ENCODE results near the gene LGALS9.

The LGALS9 gene

GRCh38 chr17:27620721-27621120 is 10.3 kb upstream of the LGALS9 start:
- no CpG with 5 or more reads among the region's 9 CpGs for WGBS, 2 donors (ENCODE audit: extremely low coverage in 2 of 2, insufficient read length in 2 of 2, insufficient replicate concordance in 1 of 2)
- no peaks in the 10 kb centered on the region for H3K79me1 ChIP-seq (ENCODE audit: low read depth, low read length)
- H3K4me3 ChIP-seq (ENCODE audit: low read length in 2 of 2): no peak overlapping the region
- H3K4me1 ChIP-seq (ENCODE audit: control insufficient read depth in 2 of 2, insufficient read depth in 1 of 2, low read depth in 1 of 2, low read length in 2 of 2): peaks cover 0 to 1% of the 10 kb centered on the region in 2 donors
- H3K9ac ChIP-seq (ENCODE audit: low read depth, low read length, poor library complexity): no peak overlapping the region
- H3K27ac ChIP-seq (replicated peaks; ENCODE audit: low read length): no peak overlapping the region
- H3K27me3 ChIP-seq (ENCODE audit: control insufficient read depth in 3 of 3, insufficient read depth in 3 of 3, low read depth in 1 of 3, low read length in 3 of 3): no peaks in the 10 kb centered on the region
- H3K9me3 ChIP-seq (replicated peaks in 1 of 2; ENCODE audit: control insufficient read depth in 2 of 2, insufficient read depth in 1 of 2, low read depth in 1 of 2, low read length in 2 of 2): no peaks in the 10 kb centered on the region
- no peak overlapping the region for H2BK15ac ChIP-seq (ENCODE audit: low read length)
- no peak overlapping the region for H2BK12ac ChIP-seq (ENCODE audit: low read length)
- no peak overlapping the region for H3K4ac ChIP-seq (ENCODE audit: low read length)
- DNase-seq (ENCODE audit: low spot score): no peak
- no peak overlapping the region for H4K91ac ChIP-seq (ENCODE audit: low read depth, low read length, poor library complexity)
- no peak overlapping the region for H3K4me2 ChIP-seq (ENCODE audit: insufficient read depth, low read length, poor library complexity, severe bottlenecking)
- H3K36me3 ChIP-seq (replicated peaks in 1 of 2; ENCODE audit: control insufficient read depth in 2 of 2, insufficient read depth in 2 of 2, low read length in 2 of 2): peaks cover 29 to 36% of the 10 kb centered on the region in 2 donors
- H2BK5ac ChIP-seq (ENCODE audit: low read length): no peak overlapping the region
- H3K18ac ChIP-seq (ENCODE audit: low read length): no peak overlapping the region
- no peak overlapping the region for H2AFZ ChIP-seq (ENCODE audit: low read length)
- no peak overlapping the region for H3K23ac ChIP-seq (ENCODE audit: low read depth, low read length, poor library complexity)
- H4K8ac ChIP-seq (ENCODE audit: low read depth, low read length): no peak overlapping the region
- H3K14ac ChIP-seq (ENCODE audit: low read length): no peak overlapping the region
- no peak overlapping the region for H2AK5ac ChIP-seq (ENCODE audit: low read depth, low read length)
- no peak overlapping the region for H2BK120ac ChIP-seq (ENCODE audit: low read depth, low read length)

- no peak overlapping the region for H3K14ac ChIP-seq (ENCODE audit: low read length)
- whole genome bisulfite sequencing, 2 donors (ENCODE audit: extremely low coverage in 2 of 2, insufficient read length in 2 of 2, insufficient replicate concordance in 1 of 2): no CpG with 5 or more reads among the region's 4 CpGs
- H4K91ac ChIP-seq (ENCODE audit: low read depth, low read length, poor library complexity): no peak overlapping the region
- H3K79me1 ChIP-seq (ENCODE audit: low read depth, low read length): no peaks in the 10 kb centered on the region
- H2BK15ac ChIP-seq (ENCODE audit: low read length): no peak overlapping the region
- no peak overlapping the region for H3K4ac ChIP-seq (ENCODE audit: low read length)
- H2AFZ ChIP-seq (ENCODE audit: low read length): no peak overlapping the region
- no peak overlapping the region for H3K18ac ChIP-seq (ENCODE audit: low read length)
- H4K8ac ChIP-seq (ENCODE audit: low read depth, low read length): no peak overlapping the region
- H2BK5ac ChIP-seq (ENCODE audit: low read length): no peak overlapping the region
- no peak overlapping the region for H3K27ac ChIP-seq (replicated peaks; ENCODE audit: low read length)
- H2AK5ac ChIP-seq (ENCODE audit: low read depth, low read length): no peak overlapping the region
- H3K4me1 ChIP-seq (ENCODE audit: control insufficient read depth in 2 of 2, insufficient read depth in 1 of 2, low read depth in 1 of 2, low read length in 2 of 2): peaks cover 0 to 1% of the 10 kb centered on the region in 2 donors
- H3K23ac ChIP-seq (ENCODE audit: low read depth, low read length, poor library complexity): no peak overlapping the region
- DNase-seq (ENCODE audit: low spot score): no peak
- no peak overlapping the region for H3K4me2 ChIP-seq (ENCODE audit: insufficient read depth, low read length, poor library complexity, severe bottlenecking)
- no peak overlapping the region for H2BK12ac ChIP-seq (ENCODE audit: low read length)
- no peaks in the 10 kb centered on the region for H3K9me3 ChIP-seq (replicated peaks in 1 of 2; ENCODE audit: control insufficient read depth in 2 of 2, insufficient read depth in 1 of 2, low read depth in 1 of 2, low read length in 2 of 2)
- peak overlapping the region; percentile 34 for H3K9ac ChIP-seq (ENCODE audit: low read depth, low read length, poor library complexity)
- peaks cover 29 to 36% of the 10 kb centered on the region in 2 donors for H3K36me3 ChIP-seq (replicated peaks in 1 of 2; ENCODE audit: control insufficient read depth in 2 of 2, insufficient read depth in 2 of 2, low read length in 2 of 2)
- H2BK120ac ChIP-seq (ENCODE audit: low read depth, low read length): no peak overlapping the region
- no peaks in the 10 kb centered on the region for H3K27me3 ChIP-seq (ENCODE audit: control insufficient read depth in 3 of 3, insufficient read depth in 3 of 3, low read depth in 1 of 3, low read length in 3 of 3)
- no peak overlapping the region for H3K4me3 ChIP-seq (ENCODE audit: low read length in 2 of 2)
Measured at GRCh38 chr17:27621536-27621935, 9.5 kb upstream of the LGALS9 start.

DNA sequence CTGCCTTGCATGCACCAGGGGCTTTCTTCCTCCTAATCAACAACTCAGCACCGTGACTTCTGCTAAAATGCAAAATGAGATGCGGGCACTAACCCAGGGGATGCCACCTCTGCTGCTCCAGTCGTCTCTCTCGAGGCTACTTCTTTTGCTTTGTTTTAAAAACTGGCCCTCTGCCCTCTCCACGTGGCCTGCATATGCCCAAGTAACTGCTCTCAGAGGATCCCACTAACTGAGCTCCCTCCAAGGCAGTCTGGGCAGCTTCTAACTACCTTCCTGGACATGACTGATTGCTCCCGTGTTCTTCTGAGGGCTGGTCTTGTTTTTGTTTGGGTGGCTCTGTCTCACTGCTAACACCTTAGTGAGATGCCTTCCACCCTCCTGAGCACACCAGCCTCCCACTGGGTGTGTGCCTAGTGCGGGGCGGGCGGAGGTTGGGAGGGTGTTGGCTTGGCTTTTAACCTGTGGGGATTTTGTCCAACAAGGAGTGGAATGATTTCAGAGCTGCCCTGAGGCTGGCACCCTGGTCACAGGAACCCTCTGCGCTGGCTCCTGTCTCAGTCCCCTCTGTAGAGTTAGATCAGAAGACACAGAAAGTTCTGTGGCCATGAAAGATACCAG is 8.9 kb upstream of the LGALS9 start:
- H2BK15ac ChIP-seq (ENCODE audit: low read length): no peak overlapping the region
- no peak overlapping the region for H2BK5ac ChIP-seq (ENCODE audit: low read length)
- H3K9me3 ChIP-seq (replicated peaks in 1 of 2; ENCODE audit: control insufficient read depth in 2 of 2, insufficient read depth in 1 of 2, low read depth in 1 of 2, low read length in 2 of 2): no peaks in the 10 kb centered on the region
- H3K23ac ChIP-seq (ENCODE audit: low read depth, low read length, poor library complexity): no peak overlapping the region
- H3K4me2 ChIP-seq (ENCODE audit: insufficient read depth, low read length, poor library complexity, severe bottlenecking): no peak overlapping the region
- H3K36me3 ChIP-seq (replicated peaks in 1 of 2; ENCODE audit: control insufficient read depth in 2 of 2, insufficient read depth in 2 of 2, low read length in 2 of 2): peaks cover 26 to 31% of the 10 kb centered on the region in 2 donors
- no peaks in the 10 kb centered on the region for H3K27me3 ChIP-seq (ENCODE audit: control insufficient read depth in 3 of 3, insufficient read depth in 3 of 3, low read depth in 1 of 3, low read length in 3 of 3)
- H3K4me1 ChIP-seq (ENCODE audit: control insufficient read depth in 2 of 2, insufficient read depth in 1 of 2, low read depth in 1 of 2, low read length in 2 of 2): peaks cover 0 to 1% of the 10 kb centered on the region in 2 donors
- H2BK120ac ChIP-seq (ENCODE audit: low read depth, low read length): no peak overlapping the region
- no peak overlapping the region for H4K91ac ChIP-seq (ENCODE audit: low read depth, low read length, poor library complexity)
- H3K4ac ChIP-seq (ENCODE audit: low read length): no peak overlapping the region
- no peaks in the 10 kb centered on the region for H3K79me1 ChIP-seq (ENCODE audit: low read depth, low read length)
- H4K8ac ChIP-seq (ENCODE audit: low read depth, low read length): no peak overlapping the region
- no peak overlapping the region for H2AK5ac ChIP-seq (ENCODE audit: low read depth, low read length)
- WGBS, 2 donors (ENCODE audit: extremely low coverage in 2 of 2, insufficient read length in 2 of 2, insufficient replicate concordance in 1 of 2): no CpG with 5 or more reads among the region's 10 CpGs
- no peak overlapping the region for H2BK12ac ChIP-seq (ENCODE audit: low read length)
- no peak overlapping the region for H3K4me3 ChIP-seq (ENCODE audit: low read length in 2 of 2)
- H3K9ac ChIP-seq (ENCODE audit: low read depth, low read length, poor library complexity): no peak overlapping the region
- no peak overlapping the region for H3K14ac ChIP-seq (ENCODE audit: low read length)
- no peak overlapping the region for H2AFZ ChIP-seq (ENCODE audit: low read length)
- no peak for DNase-seq (ENCODE audit: low spot score)
- H3K18ac ChIP-seq (ENCODE audit: low read length): no peak overlapping the region
- no peak overlapping the region for H3K27ac ChIP-seq (replicated peaks; ENCODE audit: low read length)

DNA sequence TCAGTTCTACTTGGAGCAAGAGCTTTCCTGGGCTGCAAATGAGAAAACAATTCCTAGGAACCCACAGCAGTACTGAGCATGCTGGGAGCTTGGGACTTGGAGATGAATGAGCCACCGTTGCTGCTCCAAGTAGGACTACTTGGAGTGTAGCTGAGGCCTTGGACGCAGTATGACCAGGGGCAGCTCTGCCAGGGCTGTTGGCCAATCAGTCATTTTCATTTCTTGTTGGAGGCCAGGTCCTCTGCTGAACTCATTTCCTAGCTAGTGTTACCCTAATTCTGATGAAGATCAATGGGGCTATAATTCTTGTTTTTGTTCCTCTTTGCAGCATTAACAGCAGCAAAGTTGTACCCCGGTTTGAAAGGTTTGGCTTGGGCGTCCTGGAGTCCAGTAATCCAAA is 8.0 kb upstream of the LGALS9 start:
- no peaks in the 10 kb centered on the region for H3K27me3 ChIP-seq (ENCODE audit: control insufficient read depth in 3 of 3, insufficient read depth in 3 of 3, low read depth in 1 of 3, low read length in 3 of 3)
- no peak overlapping the region for H3K4me3 ChIP-seq (ENCODE audit: low read length in 2 of 2)
- H3K4me1 ChIP-seq (ENCODE audit: control insufficient read depth in 2 of 2, insufficient read depth in 1 of 2, low read depth in 1 of 2, low read length in 2 of 2): peaks cover 0 to 3% of the 10 kb centered on the region in 2 donors
- no peak overlapping the region for H3K9ac ChIP-seq (ENCODE audit: low read depth, low read length, poor library complexity)
- H2AFZ ChIP-seq (ENCODE audit: low read length): no peak overlapping the region
- no peaks in the 10 kb centered on the region for H3K79me1 ChIP-seq (ENCODE audit: low read depth, low read length)
- peaks cover 22 to 26% of the 10 kb centered on the region in 2 donors for H3K36me3 ChIP-seq (replicated peaks in 1 of 2; ENCODE audit: control insufficient read depth in 2 of 2, insufficient read depth in 2 of 2, low read length in 2 of 2)
- H3K4me2 ChIP-seq (ENCODE audit: insufficient read depth, low read length, poor library complexity, severe bottlenecking): no peak overlapping the region
- no peak overlapping the region for H3K14ac ChIP-seq (ENCODE audit: low read length)
- no peak for DNase-seq (ENCODE audit: low spot score)
- H2BK15ac ChIP-seq (ENCODE audit: low read length): no peak overlapping the region
- H2BK12ac ChIP-seq (ENCODE audit: low read length): no peak overlapping the region
- H3K18ac ChIP-seq (ENCODE audit: low read length): no peak overlapping the region
- H3K9me3 ChIP-seq (replicated peaks in 1 of 2; ENCODE audit: control insufficient read depth in 2 of 2, insufficient read depth in 1 of 2, low read depth in 1 of 2, low read length in 2 of 2): no peaks in the 10 kb centered on the region
- no peak overlapping the region for H2BK5ac ChIP-seq (ENCODE audit: low read length)
- no peak overlapping the region for H3K27ac ChIP-seq (replicated peaks; ENCODE audit: low read length)
- H2BK120ac ChIP-seq (ENCODE audit: low read depth, low read length): no peak overlapping the region
- no peak overlapping the region for H2AK5ac ChIP-seq (ENCODE audit: low read depth, low read length)
- no CpG with 5 or more reads among the region's 4 CpGs for WGBS, 2 donors (ENCODE audit: extremely low coverage in 2 of 2, insufficient read length in 2 of 2, insufficient replicate concordance in 1 of 2)
- H4K91ac ChIP-seq (ENCODE audit: low read depth, low read length, poor library complexity): no peak overlapping the region
- H3K23ac ChIP-seq (ENCODE audit: low read depth, low read length, poor library complexity): no peak overlapping the region
- no peak overlapping the region for H3K4ac ChIP-seq (ENCODE audit: low read length)
- no peak overlapping the region for H4K8ac ChIP-seq (ENCODE audit: low read depth, low read length)
